ENCODE results near the gene TRAF2.

TRAF2 gene

DNA sequence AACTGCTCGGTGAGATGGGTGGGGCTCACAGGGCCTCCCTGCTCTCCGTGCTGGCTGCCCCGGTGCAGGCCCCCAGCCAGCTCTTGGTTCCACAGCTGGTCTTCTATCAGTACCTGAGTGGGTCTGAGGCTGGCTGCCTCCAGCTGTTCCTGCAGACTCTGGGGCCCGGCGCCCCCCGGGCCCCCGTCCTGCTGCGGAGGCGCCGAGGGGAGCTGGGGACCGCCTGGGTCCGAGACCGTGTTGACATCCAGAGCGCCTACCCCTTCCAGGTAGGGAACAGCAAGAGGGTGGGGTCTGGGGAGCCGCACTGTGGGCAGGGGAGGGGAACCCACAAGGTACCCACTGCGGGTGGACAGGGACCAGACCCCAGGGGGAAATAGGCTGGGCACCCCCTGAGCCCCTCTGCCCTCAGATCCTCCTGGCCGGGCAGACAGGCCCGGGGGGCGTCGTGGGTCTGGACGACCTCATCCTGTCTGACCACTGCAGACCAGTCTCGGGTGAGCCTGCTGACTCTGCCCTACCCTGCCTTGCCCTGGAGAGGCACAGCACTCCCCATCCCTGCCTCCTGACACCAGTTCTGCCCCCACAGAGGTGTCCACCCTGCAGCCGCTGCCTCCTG is 31.4 kb upstream of the TRAF2 start:
- Histone ChIP-seq H3K27me3 (ENCODE audit: insufficient read depth, low read length) (no peaks in the 10 kb centered on the region), H3K4me1 (ENCODE audit: control insufficient read depth, insufficient read depth, low read length, unreplicated experiment) (peaks cover 15% of the 10 kb centered on the region), H3K36me3 (ENCODE audit: insufficient read depth, low read length) (no peaks in the 10 kb centered on the region), H2AFZ (ENCODE audit: low read length, unreplicated experiment) (no peak overlapping the region), H3K27ac (ENCODE audit: low read depth, low read length) (no peak overlapping the region), H3K4me3 (ENCODE audit: low read depth, low read length) (no peak overlapping the region), H3K79me2 (ENCODE audit: control insufficient read depth, insufficient read depth, low read length, unreplicated experiment) (no peaks in the 10 kb centered on the region)

DNA sequence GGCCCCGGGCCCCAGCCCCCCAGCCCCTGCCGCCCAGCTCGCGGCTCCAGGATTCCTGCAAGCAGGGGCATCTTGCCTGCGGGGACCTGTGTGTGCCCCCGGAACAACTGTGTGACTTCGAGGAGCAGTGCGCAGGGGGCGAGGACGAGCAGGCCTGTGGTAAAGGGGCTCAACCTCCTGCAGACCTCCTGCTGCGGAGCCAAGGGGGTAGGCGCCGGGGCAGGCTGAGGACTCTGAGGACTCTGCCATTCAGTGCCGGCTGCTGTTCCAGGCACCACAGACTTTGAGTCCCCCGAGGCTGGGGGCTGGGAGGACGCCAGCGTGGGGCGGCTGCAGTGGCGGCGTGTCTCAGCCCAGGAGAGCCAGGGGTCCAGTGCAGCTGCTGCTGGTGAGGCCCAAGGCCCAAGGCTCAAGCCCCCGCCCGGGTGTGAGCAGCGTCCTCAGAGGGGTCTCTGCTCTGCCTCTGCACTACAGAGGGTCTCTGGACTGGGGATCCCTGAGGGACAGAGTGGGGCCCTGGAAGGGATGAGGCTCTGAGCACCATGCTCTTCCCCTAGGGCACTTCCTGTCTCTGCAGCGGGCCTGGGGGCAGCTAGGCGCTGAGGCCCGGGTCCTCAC is 30.7 kb upstream of the TRAF2 start:
- no peaks in the 10 kb centered on the region for H3K79me2 ChIP-seq (ENCODE audit: control insufficient read depth, insufficient read depth, low read length, unreplicated experiment)
- H3K27ac ChIP-seq (ENCODE audit: low read depth, low read length): no peak overlapping the region
- no peaks in the 10 kb centered on the region for H3K36me3 ChIP-seq (ENCODE audit: insufficient read depth, low read length)
- no peak overlapping the region for H3K4me3 ChIP-seq (ENCODE audit: low read depth, low read length)
- no peak overlapping the region for H2AFZ ChIP-seq (ENCODE audit: low read length, unreplicated experiment)
- H3K4me1 ChIP-seq (ENCODE audit: control insufficient read depth, insufficient read depth, low read length, unreplicated experiment): peaks cover 12% of the 10 kb centered on the region
- H3K27me3 ChIP-seq (ENCODE audit: insufficient read depth, low read length): no peaks in the 10 kb centered on the region

DNA sequence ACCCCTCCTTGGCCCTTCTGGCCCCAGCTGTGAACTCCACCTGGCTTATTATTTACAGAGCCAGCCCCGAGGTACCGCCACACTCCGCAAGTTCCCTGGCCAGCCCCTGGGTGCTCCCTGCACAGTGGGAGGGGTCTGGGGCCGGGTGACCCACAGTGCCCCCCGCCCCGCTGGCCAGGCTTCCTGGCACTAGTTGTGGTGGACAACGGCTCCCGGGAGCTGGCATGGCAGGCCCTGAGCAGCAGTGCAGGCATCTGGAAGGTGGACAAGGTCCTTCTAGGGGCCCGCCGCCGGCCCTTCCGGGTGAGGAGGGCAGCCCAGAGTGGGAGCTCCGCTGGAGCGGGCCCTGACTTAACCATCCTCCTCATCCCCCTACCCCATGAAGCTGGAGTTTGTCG is 30.2 kb upstream of the TRAF2 start:
- H3K27ac ChIP-seq (ENCODE audit: low read depth, low read length): no peak overlapping the region
- H2AFZ ChIP-seq (ENCODE audit: low read length, unreplicated experiment): no peak overlapping the region
- H3K36me3 ChIP-seq (ENCODE audit: insufficient read depth, low read length): no peaks in the 10 kb centered on the region
- H3K27me3 ChIP-seq (ENCODE audit: insufficient read depth, low read length): no peaks in the 10 kb centered on the region
- H3K4me1 ChIP-seq (ENCODE audit: control insufficient read depth, insufficient read depth, low read length, unreplicated experiment): peaks cover 12% of the 10 kb centered on the region
- H3K4me3 ChIP-seq (ENCODE audit: low read depth, low read length): no peak overlapping the region
- no peaks in the 10 kb centered on the region for H3K79me2 ChIP-seq (ENCODE audit: control insufficient read depth, insufficient read depth, low read length, unreplicated experiment)

DNA sequence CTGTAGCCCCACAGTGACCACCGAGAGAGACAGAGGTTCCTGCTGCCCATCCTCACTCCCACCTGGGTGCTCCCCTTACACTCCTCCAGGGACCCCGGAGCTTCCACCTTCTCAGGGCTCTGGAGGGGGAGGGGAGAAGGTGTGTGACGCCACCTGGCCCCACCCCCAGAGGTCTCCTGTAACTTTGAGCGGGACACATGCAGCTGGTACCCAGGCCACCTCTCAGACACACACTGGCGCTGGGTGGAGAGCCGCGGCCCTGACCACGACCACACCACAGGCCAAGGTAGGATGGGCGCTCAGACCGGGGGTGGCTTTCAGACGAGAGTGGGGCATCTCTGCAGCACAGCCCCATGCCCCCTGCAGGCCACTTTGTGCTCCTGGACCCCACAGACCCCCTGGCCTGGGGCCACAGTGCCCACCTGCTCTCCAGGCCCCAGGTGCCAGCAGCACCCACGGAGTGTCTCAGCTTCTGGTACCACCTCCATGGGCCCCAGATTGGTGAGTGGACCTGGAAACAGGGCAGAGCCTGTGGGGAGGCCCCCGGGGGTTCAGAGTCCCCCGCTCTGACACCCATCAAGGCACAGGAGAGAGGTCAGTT is 29.7 kb upstream of the TRAF2 start:
- Histone ChIP-seq H3K4me1 (ENCODE audit: control insufficient read depth, insufficient read depth, low read length, unreplicated experiment) (peaks cover 12% of the 10 kb centered on the region), H3K4me3 (ENCODE audit: low read depth, low read length) (no peak overlapping the region), H3K27ac (ENCODE audit: low read depth, low read length) (no peak overlapping the region), H2AFZ (ENCODE audit: low read length, unreplicated experiment) (no peak overlapping the region), H3K79me2 (ENCODE audit: control insufficient read depth, insufficient read depth, low read length, unreplicated experiment) (no peaks in the 10 kb centered on the region), H3K36me3 (ENCODE audit: insufficient read depth, low read length) (no peaks in the 10 kb centered on the region), H3K27me3 (ENCODE audit: insufficient read depth, low read length) (no peaks in the 10 kb centered on the region)

DNA sequence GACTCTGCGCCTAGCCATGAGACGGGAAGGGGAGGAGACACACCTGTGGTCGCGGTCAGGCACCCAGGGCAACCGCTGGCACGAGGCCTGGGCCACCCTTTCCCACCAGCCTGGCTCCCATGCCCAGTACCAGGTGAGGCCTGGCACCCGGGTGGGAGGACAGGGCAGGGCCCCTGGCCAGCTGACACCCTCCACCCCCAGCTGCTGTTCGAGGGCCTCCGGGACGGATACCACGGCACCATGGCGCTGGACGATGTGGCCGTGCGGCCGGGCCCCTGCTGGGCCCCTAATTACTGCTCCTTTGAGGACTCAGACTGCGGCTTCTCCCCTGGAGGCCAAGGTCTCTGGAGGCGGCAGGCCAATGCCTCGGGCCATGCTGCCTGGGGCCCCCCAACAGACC is 29.1 kb upstream of the TRAF2 start:
- H3K4me3 ChIP-seq (ENCODE audit: low read depth, low read length): no peak overlapping the region
- no peaks in the 10 kb centered on the region for H3K27me3 ChIP-seq (ENCODE audit: insufficient read depth, low read length)
- H2AFZ ChIP-seq (ENCODE audit: low read length, unreplicated experiment): no peak overlapping the region
- H3K79me2 ChIP-seq (ENCODE audit: control insufficient read depth, insufficient read depth, low read length, unreplicated experiment): no peaks in the 10 kb centered on the region
- H3K4me1 ChIP-seq (ENCODE audit: control insufficient read depth, insufficient read depth, low read length, unreplicated experiment): peaks cover 12% of the 10 kb centered on the region
- H3K36me3 ChIP-seq (ENCODE audit: insufficient read depth, low read length): peaks cover 2% of the 10 kb centered on the region; the same call in 1 of the 2 replicates
- H3K27ac ChIP-seq (ENCODE audit: low read depth, low read length): no peak overlapping the region

DNA sequence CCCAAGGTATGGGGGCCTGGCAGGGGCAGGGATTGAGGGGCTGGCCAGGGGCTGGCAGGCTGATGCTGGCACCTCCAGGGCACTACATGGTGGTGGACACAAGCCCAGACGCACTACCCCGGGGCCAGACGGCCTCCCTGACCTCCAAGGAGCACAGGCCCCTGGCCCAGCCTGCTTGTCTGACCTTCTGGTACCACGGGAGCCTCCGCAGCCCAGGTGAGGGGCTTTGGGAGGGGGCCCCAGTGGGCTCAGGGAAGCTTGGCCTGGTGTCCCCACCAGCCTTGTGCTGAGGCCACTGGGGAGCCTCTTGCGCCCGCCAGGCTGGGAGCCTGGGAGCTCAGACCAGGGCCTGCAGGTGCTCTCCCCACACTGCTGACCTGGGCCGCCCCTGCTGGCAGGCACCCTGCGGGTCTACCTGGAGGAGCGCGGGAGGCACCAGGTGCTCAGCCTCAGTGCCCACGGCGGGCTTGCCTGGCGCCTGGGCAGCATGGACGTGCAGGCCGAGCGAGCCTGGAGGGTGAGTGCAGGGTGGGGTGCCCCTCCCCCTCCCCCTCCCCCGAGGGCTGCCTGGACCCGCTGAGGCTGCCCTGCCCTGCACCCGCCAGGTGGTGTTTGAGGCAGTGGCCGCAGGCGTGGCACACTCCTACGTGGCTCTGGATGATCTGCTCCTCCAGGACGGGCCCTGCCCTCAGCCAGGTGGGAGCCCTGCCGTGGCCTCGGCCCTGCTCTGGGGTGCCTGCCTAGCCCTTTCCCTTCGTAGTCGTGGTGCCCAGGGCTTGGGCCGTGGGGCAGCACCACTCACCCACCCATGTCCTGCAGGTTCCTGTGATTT is 28.5 kb upstream of the TRAF2 start:
- Histone ChIP-seq H3K36me3 (ENCODE audit: insufficient read depth, low read length) (peaks cover 8% of the 10 kb centered on the region; the same call in 1 of the 2 replicates), H3K4me3 (ENCODE audit: low read depth, low read length) (no peak overlapping the region), H3K4me1 (ENCODE audit: control insufficient read depth, insufficient read depth, low read length, unreplicated experiment) (peaks cover 12% of the 10 kb centered on the region), H3K27me3 (ENCODE audit: insufficient read depth, low read length) (no peaks in the 10 kb centered on the region), H3K27ac (ENCODE audit: low read depth, low read length) (no peak overlapping the region), H2AFZ (ENCODE audit: low read length, unreplicated experiment) (no peak overlapping the region), H3K79me2 (ENCODE audit: control insufficient read depth, insufficient read depth, low read length, unreplicated experiment) (no peaks in the 10 kb centered on the region)

DNA sequence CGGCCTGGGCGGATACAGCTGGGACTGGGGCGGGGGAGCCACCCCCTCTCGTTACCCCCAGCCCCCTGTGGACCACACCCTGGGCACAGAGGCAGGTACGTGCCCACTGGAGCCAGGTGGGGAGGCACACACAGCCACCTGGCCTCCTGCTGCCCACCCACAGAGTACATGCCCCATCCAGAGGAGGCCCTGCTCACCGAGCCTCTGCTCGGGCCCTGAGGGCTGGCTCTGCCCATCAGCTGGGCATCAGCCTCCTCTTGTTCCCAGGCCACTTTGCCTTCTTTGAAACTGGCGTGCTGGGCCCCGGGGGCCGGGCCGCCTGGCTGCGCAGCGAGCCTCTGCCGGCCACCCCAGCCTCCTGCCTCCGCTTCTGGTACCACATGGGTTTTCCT is 27.9 kb upstream of the TRAF2 start:
- peaks cover 12% of the 10 kb centered on the region for H3K4me1 ChIP-seq (ENCODE audit: control insufficient read depth, insufficient read depth, low read length, unreplicated experiment)
- H3K27ac ChIP-seq (ENCODE audit: low read depth, low read length): peak overlapping the region; percentile 33; the same call in 1 of the 2 replicates
- H3K27me3 ChIP-seq (ENCODE audit: insufficient read depth, low read length): no peaks in the 10 kb centered on the region
- H2AFZ ChIP-seq (ENCODE audit: low read length, unreplicated experiment): no peak overlapping the region
- H3K36me3 ChIP-seq (ENCODE audit: insufficient read depth, low read length): peaks cover 8% of the 10 kb centered on the region; the same call in 1 of the 2 replicates
- H3K79me2 ChIP-seq (ENCODE audit: control insufficient read depth, insufficient read depth, low read length, unreplicated experiment): peaks cover 2% of the 10 kb centered on the region
- no peak overlapping the region for H3K4me3 ChIP-seq (ENCODE audit: low read depth, low read length)

DNA sequence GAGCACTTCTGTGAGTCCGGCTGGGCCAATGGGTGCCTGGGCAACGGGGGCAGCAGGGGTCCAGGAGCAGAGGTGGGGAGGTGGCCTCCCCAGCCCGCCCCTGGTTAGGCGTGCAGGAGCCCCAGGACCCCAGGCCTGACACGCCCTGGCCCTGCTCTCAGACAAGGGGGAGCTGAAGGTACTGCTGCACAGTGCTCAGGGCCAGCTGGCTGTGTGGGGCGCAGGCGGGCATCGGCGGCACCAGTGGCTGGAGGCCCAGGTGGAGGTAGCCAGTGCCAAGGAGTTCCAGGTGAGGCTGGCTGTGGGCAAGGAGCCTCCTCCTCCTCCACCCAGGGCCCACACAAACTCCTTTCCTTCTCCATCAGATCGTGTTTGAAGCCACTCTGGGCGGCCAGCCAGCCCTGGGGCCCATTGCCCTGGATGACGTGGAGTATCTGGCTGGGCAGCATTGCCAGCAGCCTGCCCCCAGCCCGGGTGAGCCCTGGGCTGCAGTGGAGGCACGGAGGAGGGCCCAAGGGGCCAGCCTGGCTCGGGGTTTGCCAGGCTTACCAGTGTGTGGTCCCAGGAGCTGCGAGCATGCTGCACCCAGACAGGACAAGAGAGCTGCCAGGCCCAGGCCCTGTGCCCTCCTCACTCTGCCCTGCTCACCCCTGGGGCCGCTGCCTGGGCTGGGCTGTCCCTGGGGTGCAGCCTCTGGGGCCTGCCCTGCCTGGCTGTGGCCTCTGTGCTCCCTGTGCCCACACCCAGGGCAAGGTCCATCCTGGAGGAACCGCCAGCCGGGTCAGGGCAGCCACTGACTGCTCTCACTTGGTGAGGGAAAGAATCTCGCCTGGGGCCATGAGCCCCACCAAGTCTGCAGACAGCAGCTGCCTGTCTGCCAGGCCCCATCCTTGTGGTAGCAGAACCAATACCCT is 27.2 kb upstream of the TRAF2 start:
- H3K79me2 ChIP-seq (ENCODE audit: control insufficient read depth, insufficient read depth, low read length, unreplicated experiment): peaks cover 9% of the 10 kb centered on the region
- H3K36me3 ChIP-seq (ENCODE audit: insufficient read depth, low read length): peaks cover 14% of the 10 kb centered on the region; the same call in 1 of the 2 replicates
- peak overlapping the region; percentile 33 for H3K27ac ChIP-seq (ENCODE audit: low read depth, low read length)
- no peak overlapping the region for H2AFZ ChIP-seq (ENCODE audit: low read length, unreplicated experiment)
- H3K4me3 ChIP-seq (ENCODE audit: low read depth, low read length): no peak overlapping the region
- H3K4me1 ChIP-seq (ENCODE audit: control insufficient read depth, insufficient read depth, low read length, unreplicated experiment): peaks cover 12% of the 10 kb centered on the region
- H3K27me3 ChIP-seq (ENCODE audit: insufficient read depth, low read length): no peaks in the 10 kb centered on the region

DNA sequence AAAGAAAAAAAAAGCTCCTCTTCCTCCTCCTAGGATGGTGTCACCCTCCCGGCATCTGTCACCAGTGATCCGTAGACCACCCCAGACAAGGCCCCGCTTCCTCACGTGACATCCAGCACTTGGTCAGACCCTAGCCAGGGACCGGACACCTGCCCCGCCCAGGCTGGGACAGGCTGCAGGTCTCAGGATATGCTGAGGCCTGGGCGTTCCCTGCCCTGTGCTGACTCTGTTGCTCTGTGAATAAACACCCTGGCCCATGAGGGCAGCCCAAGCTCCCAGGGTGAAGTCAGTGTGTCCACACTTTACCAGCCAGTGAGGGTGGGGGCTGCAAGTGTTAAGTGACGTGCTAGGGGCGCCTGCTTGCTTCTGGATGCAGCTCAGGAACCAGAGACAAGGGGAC is 25.8 kb upstream of the TRAF2 start:
- H3K27ac ChIP-seq (ENCODE audit: low read depth, low read length): no peak overlapping the region
- peaks cover 14% of the 10 kb centered on the region; the same call in 1 of the 2 replicates for H3K36me3 ChIP-seq (ENCODE audit: insufficient read depth, low read length)
- H3K79me2 ChIP-seq (ENCODE audit: control insufficient read depth, insufficient read depth, low read length, unreplicated experiment): peaks cover 20% of the 10 kb centered on the region
- H3K4me3 ChIP-seq (ENCODE audit: low read depth, low read length): no peak overlapping the region
- no peaks in the 10 kb centered on the region for H3K27me3 ChIP-seq (ENCODE audit: insufficient read depth, low read length)
- no peak overlapping the region for H2AFZ ChIP-seq (ENCODE audit: low read length, unreplicated experiment)
- peaks cover 12% of the 10 kb centered on the region for H3K4me1 ChIP-seq (ENCODE audit: control insufficient read depth, insufficient read depth, low read length, unreplicated experiment)

Data from ACC112 (cell line).